IMR-90 (cell line): Measurements from ENCODE around the gene GTPBP3. TPM values are rescaled to one million over a fixed set of nuclear protein-coding genes. Genes with fewer than 3 reads are reported as not detected.
A peak's percentile ranks its signal among the peaks of the same experiment; 100 is the strongest.

Experiments used
- ATAC-seq: fragments of 200-7000 bp; cut with Tn5 transposase; 2 replicates; pipeline ENCODE4 v1.9.1; 2020; ENCODE audit warnings: low read depth, mild to moderate bottlenecking, moderate library complexity
- BruUV-seq: library from RNA; stranded (reverse); fragments of 400-500 nt; replicated peaks from 2 replicates; lab custom pipeline; 2021; lab: Mats Ljungman, UMichigan
- CTCF ChIA-PET: fragments of 300-600 bp; formaldehyde crosslinking; extraction: SDS; loops from one replicate; lab custom pipeline; 2021; ENCODE audit warnings: antibody characterized with exemption; lab: Yijun Ruan, JAX
- POLR2A ChIA-PET: fragments of 300-600 bp; sonication (Branson Sonifier 250); formaldehyde crosslinking; loops from one replicate; lab custom pipeline; 2022; ENCODE audit warnings: antibody characterized with exemption; ENCODE audit not compliant: unreplicated experiment; lab: Charles Lee
- DNase-seq: peaks from one replicate; pipeline ENCODE4 v3.0.0; 2013
- H2AFZ ChIP-seq: replicated peaks from 2 replicates; pipeline ENCODE3; 2013; ENCODE audit warnings: low read length, mild to moderate bottlenecking; ENCODE audit not compliant: poor library complexity
- H2AK5ac ChIP-seq: 2 replicates; pipeline ENCODE4 v1.6.1; 2013; ENCODE audit warnings: low read depth, low read length, inconsistent platforms
- H2AK9ac ChIP-seq: replicated peaks from 2 replicates; pipeline ENCODE3; 2013; ENCODE audit warnings: mild to moderate bottlenecking, low read depth, low read length, moderate library complexity; ENCODE audit not compliant: poor library complexity
- H2BK120ac ChIP-seq: 2 replicates; pipeline ENCODE4 v1.6.1; 2013; ENCODE audit warnings: low read depth, low read length, inconsistent platforms
- H2BK15ac ChIP-seq: 3 replicates; pipeline ENCODE4 v1.6.1; 2013; ENCODE audit warnings: low read depth, low read length, inconsistent platforms
- H2BK20ac ChIP-seq: 2 replicates; pipeline ENCODE4 v1.6.1; 2013; ENCODE audit warnings: low read depth, mild to moderate bottlenecking, inconsistent platforms, low read length, moderate library complexity
- H2BK5ac ChIP-seq: 2 replicates; pipeline ENCODE4 v1.6.1; 2013; ENCODE audit warnings: mild to moderate bottlenecking, low read depth, low read length, inconsistent platforms; ENCODE audit not compliant: poor library complexity, severe bottlenecking
- H3K14ac ChIP-seq: replicated peaks from 2 replicates; pipeline ENCODE4 v1.6.1; 2013; ENCODE audit warnings: low read depth, low read length, inconsistent platforms
- H3K18ac ChIP-seq: 2 replicates; pipeline ENCODE4 v1.6.1; 2013; ENCODE audit warnings: low read depth, low read length, control low read depth
- H3K23ac ChIP-seq: 2 replicates; pipeline ENCODE4 v1.6.1; 2013; ENCODE audit warnings: low read depth, low read length, inconsistent platforms
- H3K27ac ChIP-seq: 2 replicates; pipeline ENCODE4 v1.5.1; 2013; ENCODE audit warnings: mild to moderate bottlenecking, control low read depth, low read length; ENCODE audit not compliant: insufficient read depth
- H3K27me3 ChIP-seq: 2 replicates; pipeline ENCODE4 v1.6.1; 2013; ENCODE audit warnings: low read length; ENCODE audit not compliant: control insufficient read depth, insufficient read depth
- H3K36me3 ChIP-seq: 2 replicates; pipeline ENCODE4 v1.6.1; 2013; ENCODE audit warnings: low read length, mixed read lengths; ENCODE audit not compliant: control insufficient read depth, insufficient read depth
- H3K4ac ChIP-seq: 2 replicates; pipeline ENCODE4 v1.6.1; 2013; ENCODE audit warnings: low read depth, low read length, inconsistent platforms
- H3K4me1 ChIP-seq: 2 replicates; pipeline ENCODE4 v1.6.1; 2013; ENCODE audit warnings: low read length, mixed read lengths; ENCODE audit not compliant: control insufficient read depth, insufficient read depth
- H3K4me2 ChIP-seq: 2 replicates; pipeline ENCODE4 v1.6.1; 2013; ENCODE audit warnings: low read depth, mild to moderate bottlenecking, control low read depth, low read length, moderate library complexity
- H3K4me3 ChIP-seq: 2 replicates; pipeline ENCODE4 v1.5.1; 2013; ENCODE audit warnings: low read depth, mild to moderate bottlenecking, control low read depth, low read length, moderate library complexity; ENCODE audit not compliant: insufficient read depth
- H3K56ac ChIP-seq: 2 replicates; pipeline ENCODE4 v1.6.1; 2013; ENCODE audit warnings: low read length, inconsistent platforms; ENCODE audit not compliant: insufficient read depth; ENCODE audit errors: extremely low read depth
- H3K79me1 ChIP-seq, 2 experiments: 2 replicates each; pipeline ENCODE4 v1.6.1; 2013; ENCODE audit warnings: low read length in 2 of 2, inconsistent platforms in 1 of 2, low read depth in 1 of 2
- H3K9ac ChIP-seq: 2 replicates; pipeline ENCODE4 v1.6.1; 2013; ENCODE audit warnings: low read depth, low read length, control low read depth
- H3K9me1 ChIP-seq: 2 replicates; pipeline ENCODE4 v1.6.1; 2013; ENCODE audit warnings: low read length, inconsistent platforms; ENCODE audit not compliant: insufficient read depth
- H3K9me3 ChIP-seq: 2 replicates; pipeline ENCODE4 v1.6.1; 2013; ENCODE audit warnings: low read length; ENCODE audit not compliant: control insufficient read depth, insufficient read depth
- H4K20me1 ChIP-seq: 2 replicates; pipeline ENCODE4 v1.6.1; 2013; ENCODE audit warnings: low read length, inconsistent platforms; ENCODE audit not compliant: insufficient read depth
- H4K5ac ChIP-seq: 2 replicates; pipeline ENCODE4 v1.6.1; 2013; ENCODE audit warnings: mild to moderate bottlenecking, low read depth, low read length, control low read depth
- H4K8ac ChIP-seq, 2 experiments: 2 replicates each; pipeline ENCODE4 v1.6.1; 2013; ENCODE audit warnings: low read depth in 2 of 2, low read length in 2 of 2, control low read depth in 1 of 2, inconsistent platforms in 1 of 2
- H4K91ac ChIP-seq: 2 replicates; pipeline ENCODE4 v1.6.1; 2013; ENCODE audit warnings: low read depth, low read length, inconsistent platforms; ENCODE audit not compliant: insufficient read depth
- CEBPB ChIP-seq: IDR thresholded peaks from 2 replicates; pipeline ENCODE4 v1.6.1; 2012; ENCODE audit warnings: low read depth, low read length, improper control_type of control experiment
- FOS ChIP-seq: fragments of 150-350 bp; IDR thresholded peaks from 2 replicates; pipeline ENCODE4 v1.6.1; 2016; ENCODE audit warnings: low read depth, low read length
- MAZ ChIP-seq: IDR thresholded peaks from 2 replicates; pipeline ENCODE4 v1.6.1; 2012; ENCODE audit warnings: low read depth, mild to moderate bottlenecking, low read length, improper control_type of control experiment, moderate library complexity, borderline replicate concordance
- MXI1 ChIP-seq: IDR thresholded peaks from 2 replicates; pipeline ENCODE4 v1.6.1; 2012; ENCODE audit warnings: low read depth, mild to moderate bottlenecking, low read length, moderate library complexity, borderline replicate concordance
- NFE2L2 ChIP-seq: fragments of 150-350 bp; IDR thresholded peaks from 2 replicates; pipeline ENCODE4 v1.6.1; 2016; ENCODE audit warnings: low read depth, mild to moderate bottlenecking, low read length
- RFX5 ChIP-seq: IDR thresholded peaks from 2 replicates; pipeline ENCODE4 v1.8.0; 2012; ENCODE audit warnings: low read depth, mild to moderate bottlenecking, low read length, moderate library complexity
- WGBS, 2 experiments: methylation state at CpG; one replicate each; pipeline versions ENCODE4 v1.1.5 to v1.1.7; 2013; ENCODE audit warnings: missing lambda C conversion rate in 2 of 2; ENCODE audit not compliant: insufficient read length in 1 of 2; ENCODE audit errors: extremely low coverage in 2 of 2; 5-methylcytosine and 5-hydroxymethylcytosine counted together
- dilution Hi-C: fragments of 300-500 bp; cut with HindIII; formaldehyde crosslinking; loops from one replicate; pipeline ENCODE4 v1.14.3; 2018; ENCODE audit warnings: low sequenced_read_pairs; ENCODE audit not compliant: unreplicated experiment
- in situ Hi-C: fragments of 300-500 bp; cut with MboI; formaldehyde crosslinking; loops from 3 replicates; pipeline ENCODE4 v1.14.3; 2019; ENCODE audit warnings: low sequenced_read_pairs, inconsistent platforms, mixed read lengths
- intact Hi-C: fragments of 100-400 bp; cut with micrococcal nuclease; formaldehyde crosslinking; loops from 2 replicates; pipeline ENCODE4 v1.10.0; 2022
- polyA plus RNA-seq, 3 experiments: library from polyadenylated mRNA; depleted of rRNA; stranded (reverse); fragments of >200 nt; gene quantifications; 2 replicates each; pipeline ENCODE4 v1.2.3, GENCODE V29; 2012; ENCODE audit warnings: low replicate concordance in 1 of 3
- total RNA-seq: library from RNA; depleted of rRNA; stranded (reverse); fragments of >200 nt; gene quantifications from 2 replicates; pipeline ENCODE4 v1.2.3, GENCODE V29; 2012
- TF ChIP-seq, protein P1 (sequence below): conservative IDR thresholded peaks from 2 replicates; pipeline ENCODE4 v1.5.1; 2012; ENCODE audit warnings: mild to moderate bottlenecking, low read depth, low read length, improper control_type of control experiment
- TF ChIP-seq, protein P2 (sequence below): fragments of 150-350 bp; IDR thresholded peaks from 2 replicates; pipeline ENCODE4 v1.6.1; 2016; ENCODE audit warnings: low read depth, mild to moderate bottlenecking, low read length, moderate library complexity, borderline replicate concordance
- TF ChIP-seq, protein P3 (sequence below): fragments of 150-350 bp; IDR thresholded peaks from 2 replicates; pipeline ENCODE4 v1.6.1; 2017; ENCODE audit warnings: mild to moderate bottlenecking, antibody characterized with exemption, low read length, low read depth

GTPBP3 gene
- total and polyA plus RNA-seq, 2 of the 4 experiments (the other 2 are of a cell fraction): 4.3 to 15.1 TPM

DNA sequence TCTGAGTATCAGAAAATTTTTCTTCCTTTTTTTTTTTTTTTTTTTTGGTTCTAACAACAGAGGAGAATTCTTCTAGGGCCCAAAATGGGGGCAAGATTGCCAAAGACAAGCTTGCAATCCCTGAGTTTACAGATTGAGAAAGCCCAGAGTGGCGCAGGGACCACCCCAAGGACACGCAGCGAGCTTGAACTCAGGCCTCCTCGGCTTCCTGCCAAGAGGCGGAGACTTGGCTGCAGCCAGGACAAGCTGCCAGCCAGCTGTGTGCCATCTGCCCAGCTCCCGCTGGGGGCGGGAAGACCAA lies 32.2 kb upstream of the GTPBP3 start:
- dilution Hi-C loops (no loop called here), in situ Hi-C loops (no loop called here), intact Hi-C loops (loop anchor here (1.0 kb wide), 1 partner anchor 38 kb away; the partner anchor contains the start of gene BABAM1)
- H4K91ac ChIP-seq: 0 out of 2 replicates have a peak overlapping the region, but pooled peaks have one; percentile 60
- DNase-seq (no peak), ATAC-seq (no peak)
- H3K14ac ChIP-seq: no peak overlapping the region
- peak overlapping the region; percentile 46 for H3K27ac ChIP-seq
- H3K4me1 ChIP-seq: peaks cover 8% of the 10 kb centered on the region
- CTCF ChIA-PET: interaction anchor here (0.6 to 1.0 kb wide), 4 partner anchors 12 to 592 kb away, joined by 3 to 5 read pairs (median 4); no protein-coding TSS in a partner anchor
- POLR2A ChIA-PET: no interaction called here
- peaks cover 1% of the 10 kb centered on the region; the same call in 1 of the 2 replicates for H3K36me3 ChIP-seq
- H2BK15ac ChIP-seq: no peak overlapping the region; the same call in 2 of the 3 replicates
- H4K5ac ChIP-seq: no peak overlapping the region
- H3K79me1 ChIP-seq: peaks cover 24 to 56% of the 10 kb centered on the region in 2 experiments
- no peak overlapping the region for H3K23ac ChIP-seq
- no peak overlapping the region for H3K18ac ChIP-seq
- no peak overlapping the region for H2BK120ac ChIP-seq
- no peak overlapping the region for H2BK20ac ChIP-seq
- whole genome bisulfite sequencing, 2 experiments: 0% methylated on average over 1 of the region's 7 CpGs; no CpG with 5 or more reads in 1 of the 2 experiments
- H3K4me2 ChIP-seq: 0 out of 2 replicates have a peak overlapping the region, but pooled peaks have one; percentile 3
- H4K8ac ChIP-seq: peak overlapping the region; percentile 2 to 26; a peak in 1 of 4 replicates
- peak overlapping the region; percentile 55; the same call in 1 of the 2 replicates for H3K4me3 ChIP-seq
- H3K9me3 ChIP-seq: no peaks in the 10 kb centered on the region
- TF ChIP-seq, protein P1, sequence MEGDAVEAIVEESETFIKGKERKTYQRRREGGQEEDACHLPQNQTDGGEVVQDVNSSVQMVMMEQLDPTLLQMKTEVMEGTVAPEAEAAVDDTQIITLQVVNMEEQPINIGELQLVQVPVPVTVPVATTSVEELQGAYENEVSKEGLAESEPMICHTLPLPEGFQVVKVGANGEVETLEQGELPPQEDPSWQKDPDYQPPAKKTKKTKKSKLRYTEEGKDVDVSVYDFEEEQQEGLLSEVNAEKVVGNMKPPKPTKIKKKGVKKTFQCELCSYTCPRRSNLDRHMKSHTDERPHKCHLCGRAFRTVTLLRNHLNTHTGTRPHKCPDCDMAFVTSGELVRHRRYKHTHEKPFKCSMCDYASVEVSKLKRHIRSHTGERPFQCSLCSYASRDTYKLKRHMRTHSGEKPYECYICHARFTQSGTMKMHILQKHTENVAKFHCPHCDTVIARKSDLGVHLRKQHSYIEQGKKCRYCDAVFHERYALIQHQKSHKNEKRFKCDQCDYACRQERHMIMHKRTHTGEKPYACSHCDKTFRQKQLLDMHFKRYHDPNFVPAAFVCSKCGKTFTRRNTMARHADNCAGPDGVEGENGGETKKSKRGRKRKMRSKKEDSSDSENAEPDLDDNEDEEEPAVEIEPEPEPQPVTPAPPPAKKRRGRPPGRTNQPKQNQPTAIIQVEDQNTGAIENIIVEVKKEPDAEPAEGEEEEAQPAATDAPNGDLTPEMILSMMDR: no peak
- no peak for TF ChIP-seq NFE2L2
- no peak for TF ChIP-seq CEBPB
- TF ChIP-seq, protein P2, sequence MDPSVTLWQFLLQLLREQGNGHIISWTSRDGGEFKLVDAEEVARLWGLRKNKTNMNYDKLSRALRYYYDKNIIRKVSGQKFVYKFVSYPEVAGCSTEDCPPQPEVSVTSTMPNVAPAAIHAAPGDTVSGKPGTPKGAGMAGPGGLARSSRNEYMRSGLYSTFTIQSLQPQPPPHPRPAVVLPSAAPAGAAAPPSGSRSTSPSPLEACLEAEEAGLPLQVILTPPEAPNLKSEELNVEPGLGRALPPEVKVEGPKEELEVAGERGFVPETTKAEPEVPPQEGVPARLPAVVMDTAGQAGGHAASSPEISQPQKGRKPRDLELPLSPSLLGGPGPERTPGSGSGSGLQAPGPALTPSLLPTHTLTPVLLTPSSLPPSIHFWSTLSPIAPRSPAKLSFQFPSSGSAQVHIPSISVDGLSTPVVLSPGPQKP: no peak
- TF ChIP-seq FOS: no peak
- no peak for TF ChIP-seq RFX5
- TF ChIP-seq MAZ: peak; percentile 31; the same call in 1 of the 2 replicates
- TF ChIP-seq, protein P3, sequence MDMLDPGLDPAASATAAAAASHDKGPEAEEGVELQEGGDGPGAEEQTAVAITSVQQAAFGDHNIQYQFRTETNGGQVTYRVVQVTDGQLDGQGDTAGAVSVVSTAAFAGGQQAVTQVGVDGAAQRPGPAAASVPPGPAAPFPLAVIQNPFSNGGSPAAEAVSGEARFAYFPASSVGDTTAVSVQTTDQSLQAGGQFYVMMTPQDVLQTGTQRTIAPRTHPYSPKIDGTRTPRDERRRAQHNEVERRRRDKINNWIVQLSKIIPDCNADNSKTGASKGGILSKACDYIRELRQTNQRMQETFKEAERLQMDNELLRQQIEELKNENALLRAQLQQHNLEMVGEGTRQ: no peak
- no peak for TF ChIP-seq MXI1
- H2AK9ac ChIP-seq: peak overlapping the region; percentile 93
- peak overlapping the region; percentile 86 for H2AK5ac ChIP-seq
- no TSS peak for BruUV-seq
- peak overlapping the region; percentile 1; the same call in 1 of the 2 replicates for H3K56ac ChIP-seq
- H3K27me3 ChIP-seq: no peaks in the 10 kb centered on the region
- H3K9ac ChIP-seq: no peak overlapping the region
- H3K4ac ChIP-seq: peak overlapping the region; percentile 81; the same call in 1 of the 2 replicates
- H2BK5ac ChIP-seq: peak overlapping the region; percentile 15
- H4K20me1 ChIP-seq: peaks cover 3% of the 10 kb centered on the region
- H3K9me1 ChIP-seq: peaks cover 21% of the 10 kb centered on the region
- H2AFZ ChIP-seq: peak overlapping the region; percentile 94
